NCI-H1694 (cell line): ENCODE measurements around the gene MADCAM1.

Experiments used
- DNase-seq: peaks from one replicate; lab custom pipeline; 2025; lab: John Stamatoyannopoulos, UW

Gene MADCAM1

DNA sequence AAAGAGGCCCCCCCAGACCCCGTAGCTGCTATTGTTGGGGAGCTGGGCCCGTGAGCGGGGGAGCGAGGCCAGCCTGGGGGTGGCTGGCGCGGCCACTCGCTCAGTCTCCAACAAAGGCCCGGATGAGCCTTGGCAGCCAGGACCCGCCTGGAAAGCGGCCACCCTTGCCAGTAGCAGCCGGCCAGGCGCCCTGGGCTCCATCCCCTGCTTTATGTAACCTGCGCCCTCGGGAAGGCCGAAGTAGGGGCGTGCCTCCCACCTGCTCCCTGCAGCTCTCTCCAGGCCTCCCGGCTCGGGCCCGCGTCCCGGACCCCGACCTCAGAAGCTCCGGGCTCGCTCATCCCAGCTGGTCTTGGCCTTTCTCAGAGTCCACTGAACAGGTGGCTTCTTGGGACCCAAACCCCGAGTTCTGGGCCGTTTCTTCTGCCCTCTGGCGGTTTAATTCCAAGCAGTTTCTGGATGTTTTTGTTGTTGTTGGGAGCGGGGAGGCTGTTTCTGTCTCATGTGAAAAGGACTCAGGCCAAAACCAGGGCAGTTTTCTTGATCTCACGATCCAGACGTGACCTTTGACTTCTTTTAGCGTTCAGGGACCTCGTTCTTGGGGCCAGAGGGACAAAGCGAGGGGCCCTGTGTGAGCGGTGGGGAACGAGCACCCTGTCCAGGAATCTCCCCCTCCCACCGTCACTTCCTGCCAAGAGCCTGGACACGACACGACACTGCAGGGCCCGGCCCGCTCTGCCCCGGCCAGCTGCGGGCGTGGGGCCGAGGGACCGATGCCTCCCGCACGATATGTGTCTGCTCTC, 36.5 kb downstream of the MADCAM1 start:
- no peak for DNase-seq

DNA sequence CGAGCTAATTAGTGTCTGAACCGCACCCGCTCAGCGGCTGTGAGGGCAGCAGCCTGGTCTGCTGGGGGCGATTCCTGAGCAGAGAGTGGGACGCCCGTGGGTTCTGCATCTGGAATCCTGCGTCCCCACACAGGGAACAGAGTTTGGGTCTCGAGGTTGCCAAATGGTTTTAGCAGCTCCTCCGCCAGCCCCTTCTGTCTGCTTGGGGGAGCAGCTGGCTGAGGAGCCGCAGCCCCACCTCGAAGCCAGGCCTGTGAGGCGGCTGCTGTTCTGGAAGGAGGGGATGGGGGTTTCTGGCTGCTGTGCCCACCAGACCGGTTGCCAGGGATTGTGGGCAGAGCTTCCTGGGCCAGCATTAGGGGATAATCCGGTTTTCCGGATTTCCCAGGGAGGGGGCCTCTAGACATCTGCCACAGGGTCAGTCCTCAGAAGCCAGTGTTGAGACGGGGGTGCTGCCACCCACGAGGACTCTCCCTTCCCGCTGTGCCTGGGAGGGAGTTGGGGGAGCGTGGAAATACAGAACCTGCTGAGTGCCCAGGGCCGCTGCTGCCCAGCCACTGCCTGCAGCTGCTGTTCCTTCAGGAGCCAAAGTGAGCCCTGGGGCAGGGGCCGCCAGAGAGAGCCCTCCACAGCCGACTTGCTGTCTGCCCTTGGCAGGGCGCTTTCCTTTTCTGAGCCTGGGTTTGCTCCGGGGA, 37.2 kb downstream of the MADCAM1 start:
- no peak for DNase-seq

DNA sequence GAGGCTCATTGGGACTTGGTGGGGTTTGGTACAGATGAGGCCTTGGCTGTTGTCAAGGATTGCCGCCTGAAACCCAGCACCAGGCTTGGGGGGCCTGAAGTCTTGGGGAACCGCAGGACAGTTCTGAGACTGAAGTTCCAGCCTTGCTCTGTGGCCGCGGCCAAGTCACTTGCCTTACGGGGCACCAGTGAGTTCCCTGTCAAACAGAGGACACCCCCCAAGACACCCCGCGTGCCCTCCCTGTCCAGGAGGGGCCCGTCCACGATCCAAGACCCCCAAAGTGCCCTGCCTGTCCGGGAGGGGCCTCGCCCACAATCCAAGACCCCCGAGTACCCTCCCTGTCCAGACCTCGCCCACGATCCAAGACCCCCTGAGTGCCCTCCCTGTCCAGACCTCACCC, 37.8 kb downstream of the MADCAM1 start:
- DNase-seq, result no peak

DNA sequence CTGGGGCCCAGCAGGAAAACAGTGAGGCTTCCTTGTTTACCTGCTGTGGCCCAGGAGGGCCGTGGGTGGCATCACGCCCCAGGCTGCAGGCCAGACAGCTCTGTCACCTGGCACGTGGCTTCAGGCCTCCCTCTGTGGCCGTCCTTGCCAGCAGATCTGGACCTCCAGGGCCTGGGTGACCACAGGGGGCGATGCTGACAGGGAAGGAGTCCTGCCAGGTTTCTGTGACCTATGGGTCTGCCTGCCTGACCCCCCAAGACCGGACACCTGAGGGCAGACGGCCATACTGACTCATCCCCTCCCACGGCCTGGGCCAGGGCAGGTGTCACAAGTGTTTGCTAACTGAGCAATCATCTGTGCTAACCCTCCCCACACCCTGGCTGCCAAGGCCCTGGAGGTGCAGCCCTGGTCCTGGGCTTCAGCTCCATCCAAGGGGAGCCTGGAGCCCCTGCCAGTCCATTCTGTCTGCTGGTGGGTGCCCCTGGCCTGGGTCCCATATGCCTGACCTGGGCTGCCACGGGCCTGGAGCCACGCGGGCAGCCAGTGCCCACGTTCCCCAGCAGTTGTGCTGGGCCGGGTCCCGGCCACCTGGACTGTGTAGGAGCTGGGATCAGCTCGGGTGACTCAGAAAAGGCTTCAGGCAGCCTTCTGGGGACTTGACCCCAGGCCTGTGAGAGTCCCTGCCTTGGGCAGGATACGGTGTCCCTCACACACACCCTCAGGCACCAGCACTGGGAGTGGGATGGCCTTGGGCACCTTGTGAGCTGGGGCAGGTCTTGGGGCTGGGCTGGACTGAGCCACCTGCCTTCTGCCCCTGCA, 38.9 kb downstream of the MADCAM1 start:
- no peak for DNase-seq

DNA sequence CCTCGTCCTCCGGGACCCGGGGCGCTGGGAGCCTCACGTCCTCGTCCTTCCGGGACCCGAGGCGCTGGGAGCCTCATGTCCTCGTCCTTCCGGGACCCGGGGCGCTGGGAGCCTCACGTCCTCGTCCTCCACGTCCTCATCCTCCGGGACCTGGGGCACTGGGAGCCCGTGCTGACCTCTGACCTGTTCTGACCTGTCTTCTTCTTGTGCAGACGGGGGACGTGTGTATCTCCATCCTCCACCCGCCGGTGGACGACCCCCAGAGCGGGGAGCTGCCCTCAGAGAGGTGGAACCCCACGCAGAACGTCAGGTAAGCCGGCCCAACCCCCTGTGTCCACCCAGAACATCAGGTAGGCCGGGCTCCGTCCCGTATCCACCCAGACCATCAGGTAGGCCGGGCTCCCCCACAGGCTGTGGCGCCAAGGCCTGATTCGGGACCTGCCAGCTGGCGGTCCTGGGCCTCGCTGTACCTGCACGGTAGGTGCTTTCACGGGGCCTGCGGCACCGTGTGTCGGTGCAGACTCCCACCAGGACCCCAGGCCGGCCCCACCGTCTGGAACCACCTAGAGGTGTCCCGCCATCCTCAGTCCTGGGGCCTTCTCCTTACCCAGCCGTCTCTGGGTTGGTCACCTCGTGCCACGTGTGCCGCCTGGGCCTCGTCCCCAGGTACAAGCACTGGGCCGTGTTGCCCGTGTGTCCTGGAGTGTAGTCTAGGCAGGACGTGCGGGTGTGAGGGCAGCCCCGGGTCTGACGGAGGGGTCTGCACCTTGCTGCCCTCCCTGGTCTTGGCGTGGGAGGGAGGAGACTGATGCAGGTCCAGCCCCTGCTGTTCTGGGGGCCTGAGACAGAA, 40.0 kb downstream of the MADCAM1 start:
- DNase-seq, result no peak

DNA sequence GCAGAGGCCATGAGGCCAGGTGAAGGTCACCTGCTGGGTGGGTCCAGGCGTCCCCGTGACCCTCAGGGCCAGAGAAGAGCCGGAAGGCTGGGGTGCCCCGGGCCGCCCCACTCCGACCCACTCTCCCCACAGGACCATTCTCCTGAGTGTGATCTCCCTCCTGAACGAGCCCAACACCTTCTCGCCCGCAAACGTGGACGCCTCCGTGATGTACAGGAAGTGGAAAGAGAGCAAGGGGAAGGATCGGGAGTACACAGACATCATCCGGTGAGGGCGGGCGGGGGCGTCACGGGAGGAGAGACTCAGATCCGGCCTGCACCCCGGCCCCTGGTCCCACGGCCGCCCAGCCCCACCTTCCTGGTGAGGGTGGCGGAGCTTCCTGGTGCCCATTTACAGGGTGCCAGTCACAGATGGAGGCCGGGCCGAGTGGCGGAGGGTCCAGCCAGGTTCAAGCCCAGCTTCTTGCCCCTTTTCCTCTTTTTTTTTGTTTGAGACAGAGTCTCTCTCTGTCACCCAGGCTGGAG, 40.7 kb downstream of the MADCAM1 start:
- DNase-seq, result no peak

DNA sequence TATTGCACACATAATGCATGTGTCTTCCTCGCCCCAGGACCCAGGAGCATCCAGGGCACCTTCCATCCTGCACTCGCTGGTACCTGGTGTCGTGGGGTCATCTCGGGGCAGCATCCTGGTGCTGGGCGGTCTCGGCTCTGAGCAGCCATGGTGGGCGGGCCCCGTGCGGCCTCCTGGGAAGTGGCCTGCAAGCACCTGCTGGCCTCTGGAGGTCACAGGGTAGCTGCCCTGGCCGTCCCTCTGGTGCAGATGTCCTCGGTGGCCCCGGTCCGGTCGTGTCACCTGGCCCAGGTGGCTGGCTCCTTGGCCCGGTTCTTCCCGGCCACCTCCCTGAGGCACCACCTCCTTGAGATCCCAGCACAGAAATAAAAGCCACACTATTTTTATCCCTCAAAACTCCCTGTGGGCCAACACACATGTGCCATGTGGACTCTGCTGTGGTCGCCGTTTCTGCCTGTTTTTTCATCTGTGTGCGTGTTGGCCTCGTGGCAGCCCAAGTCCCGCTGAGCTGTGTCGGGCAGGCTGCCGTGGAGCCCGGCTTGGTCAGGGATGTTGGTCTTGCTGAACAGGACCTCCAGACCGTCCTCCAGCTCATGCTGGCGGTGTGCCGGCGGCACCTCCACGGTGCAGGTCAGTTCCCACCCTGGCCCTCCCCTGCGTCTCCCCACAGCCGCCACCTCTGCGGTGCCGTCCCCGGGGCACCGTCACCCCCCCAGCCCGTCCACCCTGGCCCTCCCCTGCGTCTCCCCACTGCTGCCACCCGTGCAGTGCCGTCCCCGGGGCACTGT, 42.5 kb downstream of the MADCAM1 start:
- no peak for DNase-seq

DNA sequence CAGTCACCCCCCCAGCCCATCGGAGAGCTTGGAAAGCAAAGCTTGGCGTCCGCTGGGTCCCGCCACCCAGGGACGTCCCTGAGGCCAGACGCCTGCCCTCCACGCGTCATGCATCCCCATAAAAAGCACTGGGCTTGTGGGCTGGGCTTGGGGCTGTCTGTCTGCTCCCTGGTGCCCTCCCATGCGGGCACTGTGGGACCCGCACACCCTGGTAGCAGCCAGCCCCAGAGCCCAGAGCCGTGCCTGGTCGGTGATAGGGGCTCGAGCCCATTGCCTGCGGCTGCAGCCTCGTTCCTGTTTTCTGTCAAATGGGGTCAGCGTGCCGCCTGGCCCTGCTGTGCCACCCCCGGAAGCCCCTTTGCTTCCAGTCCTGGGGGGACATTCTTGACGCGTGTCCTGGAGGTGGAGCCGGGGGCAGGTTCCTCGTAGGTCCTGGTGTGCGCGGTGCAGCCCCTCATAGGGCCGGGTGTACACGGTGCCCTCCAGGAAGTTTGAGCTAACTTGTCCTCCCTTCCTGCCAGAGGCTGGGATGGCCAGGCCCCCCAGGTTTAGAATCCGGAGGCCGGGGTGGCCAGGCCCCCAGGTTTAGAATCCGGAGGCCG, 43.2 kb downstream of the MADCAM1 start:
- DNase-seq, result no peak

DNA sequence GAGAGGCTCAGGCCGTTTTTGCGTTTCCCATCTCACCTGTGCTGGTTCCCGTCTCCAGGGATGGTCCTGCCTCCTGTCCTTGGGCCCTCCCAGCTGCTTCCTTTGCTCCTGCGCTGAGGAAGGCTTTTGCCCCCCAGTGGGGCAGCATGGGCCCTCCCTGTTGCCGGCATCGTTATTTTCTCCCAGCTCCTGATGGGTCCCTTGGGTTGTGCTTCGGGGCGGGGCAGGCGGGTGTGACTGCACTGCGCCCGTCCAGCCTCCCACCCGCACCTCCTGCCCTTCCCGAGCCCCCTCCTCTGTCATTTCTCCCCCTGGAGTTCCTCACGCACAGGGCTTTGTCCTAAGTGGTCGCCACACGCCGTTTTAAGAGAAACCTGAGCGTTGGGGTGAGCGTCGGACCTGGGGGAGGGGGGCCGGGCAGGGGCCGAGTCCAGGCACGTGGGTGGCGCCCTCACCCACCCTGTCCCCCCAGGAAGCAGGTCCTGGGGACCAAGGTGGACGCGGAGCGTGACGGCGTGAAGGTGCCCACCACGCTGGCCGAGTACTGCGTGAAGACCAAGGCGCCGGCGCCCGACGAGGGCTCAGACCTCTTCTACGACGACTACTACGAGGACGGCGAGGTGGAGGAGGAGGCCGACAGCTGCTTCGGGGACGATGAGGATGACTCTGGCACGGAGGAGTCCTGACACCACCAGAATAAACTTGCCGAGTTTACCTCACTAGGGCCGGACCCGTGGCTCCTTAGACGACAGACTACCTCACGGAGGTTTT, 44.8 kb downstream of the MADCAM1 start:
- DNase-seq, result no peak

DNA sequence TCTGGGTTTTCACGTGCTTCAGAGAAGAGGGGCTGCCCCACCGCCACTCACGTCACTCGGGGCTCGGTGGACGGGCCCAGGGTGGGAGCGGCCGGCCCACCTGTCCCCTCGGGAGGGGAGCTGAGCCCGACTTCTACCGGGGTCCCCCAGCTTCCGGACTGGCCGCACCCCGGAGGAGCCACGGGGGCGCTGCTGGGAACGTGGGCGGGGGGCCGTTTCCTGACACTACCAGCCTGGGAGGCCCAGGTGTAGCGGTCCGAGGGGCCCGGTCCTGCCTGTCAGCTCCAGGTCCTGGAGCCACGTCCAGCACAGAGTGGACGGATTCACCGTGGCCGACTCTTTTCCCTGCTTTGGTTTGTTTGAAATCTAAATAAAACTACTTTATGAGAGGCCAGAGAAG, 45.4 kb downstream of the MADCAM1 start:
- no peak for DNase-seq

DNA sequence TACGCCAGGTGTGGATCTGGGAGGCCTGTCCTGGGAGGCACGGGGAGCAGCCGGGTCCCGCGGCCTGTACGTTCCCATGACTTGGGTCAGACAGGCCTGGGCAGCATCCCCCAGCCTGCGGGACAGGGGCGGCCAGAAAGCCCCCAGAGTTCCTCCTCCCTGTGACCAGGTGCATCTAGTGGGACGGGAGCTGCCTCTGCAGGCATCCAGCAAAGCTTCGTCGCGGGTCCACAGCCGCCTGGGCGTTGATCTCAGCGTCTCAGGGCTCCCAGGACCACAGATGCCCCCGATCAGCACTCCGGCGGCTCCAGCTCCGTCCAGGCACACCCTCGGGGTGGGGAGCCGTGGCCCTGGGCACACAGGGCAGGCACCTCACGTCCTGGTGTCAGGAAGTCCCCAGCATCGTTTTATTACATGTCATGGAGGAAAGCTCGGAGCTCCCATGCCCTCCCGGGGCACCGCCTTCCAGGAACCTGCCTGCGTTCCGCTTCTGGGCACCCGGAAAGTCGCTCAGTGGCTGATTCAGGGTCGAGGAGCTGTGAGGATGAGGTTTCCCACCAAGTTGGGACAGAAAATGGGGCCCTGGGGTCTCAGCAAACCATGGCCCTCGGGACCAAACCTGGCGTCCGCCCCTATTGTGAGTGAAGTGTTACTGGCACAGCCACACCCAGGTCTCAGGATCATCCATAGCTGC, 46.0 kb downstream of the MADCAM1 start:
- DNase-seq, result no peak

DNA sequence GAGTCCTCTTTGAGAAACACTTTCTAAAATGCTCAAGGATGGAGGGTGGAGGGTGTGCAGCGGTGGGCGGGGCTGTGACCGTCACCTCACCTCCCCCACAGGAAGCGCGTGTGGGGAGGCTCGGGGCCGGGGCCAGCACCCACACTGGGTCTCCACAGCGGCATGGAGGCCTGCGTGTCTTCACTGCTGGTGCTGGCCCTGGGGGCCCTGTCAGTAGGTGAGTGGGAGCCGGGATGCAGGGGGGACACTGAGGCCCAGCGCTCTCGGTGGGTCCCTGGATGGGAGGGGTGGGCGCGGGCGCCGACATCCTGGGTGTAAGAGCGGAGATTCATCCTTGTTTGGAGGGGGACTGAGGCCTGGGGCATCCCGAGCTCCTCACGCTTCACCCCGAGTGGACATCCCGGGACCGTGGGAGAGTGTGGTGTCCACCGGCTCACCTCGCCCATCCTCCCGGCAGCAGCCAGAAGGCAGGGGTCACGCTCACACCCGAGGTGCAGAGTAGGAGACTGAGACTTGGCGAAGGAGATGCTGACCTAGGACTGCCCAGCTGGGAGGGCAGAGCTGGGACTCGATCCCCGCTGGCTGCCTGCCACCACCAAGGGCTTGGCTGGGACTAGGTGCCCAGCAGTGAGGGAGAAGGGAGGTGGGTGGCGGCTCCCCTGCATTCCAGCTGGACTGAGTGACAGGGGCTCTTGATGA, 47.8 kb downstream of the MADCAM1 start, which contains the start of gene GZMM:
Gene GZMM (plus strand): TSS at position 144 of the 699 bp plus-strand sequence. CDS start 19 bp downstream, at position 163.
- no peak for DNase-seq

DNA sequence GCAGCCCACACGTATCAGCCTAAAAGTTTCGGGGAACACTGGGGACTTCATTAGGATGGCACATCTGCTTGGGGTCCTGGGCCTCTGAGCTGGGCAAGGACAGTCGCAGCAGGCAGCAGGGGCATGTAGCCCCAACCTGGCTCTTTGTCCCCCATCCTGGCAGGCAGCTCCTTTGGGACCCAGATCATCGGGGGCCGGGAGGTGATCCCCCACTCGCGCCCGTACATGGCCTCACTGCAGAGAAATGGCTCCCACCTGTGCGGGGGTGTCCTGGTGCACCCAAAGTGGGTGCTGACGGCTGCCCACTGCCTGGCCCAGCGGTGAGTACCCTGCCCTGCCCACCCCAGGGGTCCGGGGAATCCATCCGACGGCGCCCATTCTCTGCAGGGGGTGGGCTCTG, 50.8 kb downstream of the MADCAM1 start:
- no peak for DNase-seq

DNA sequence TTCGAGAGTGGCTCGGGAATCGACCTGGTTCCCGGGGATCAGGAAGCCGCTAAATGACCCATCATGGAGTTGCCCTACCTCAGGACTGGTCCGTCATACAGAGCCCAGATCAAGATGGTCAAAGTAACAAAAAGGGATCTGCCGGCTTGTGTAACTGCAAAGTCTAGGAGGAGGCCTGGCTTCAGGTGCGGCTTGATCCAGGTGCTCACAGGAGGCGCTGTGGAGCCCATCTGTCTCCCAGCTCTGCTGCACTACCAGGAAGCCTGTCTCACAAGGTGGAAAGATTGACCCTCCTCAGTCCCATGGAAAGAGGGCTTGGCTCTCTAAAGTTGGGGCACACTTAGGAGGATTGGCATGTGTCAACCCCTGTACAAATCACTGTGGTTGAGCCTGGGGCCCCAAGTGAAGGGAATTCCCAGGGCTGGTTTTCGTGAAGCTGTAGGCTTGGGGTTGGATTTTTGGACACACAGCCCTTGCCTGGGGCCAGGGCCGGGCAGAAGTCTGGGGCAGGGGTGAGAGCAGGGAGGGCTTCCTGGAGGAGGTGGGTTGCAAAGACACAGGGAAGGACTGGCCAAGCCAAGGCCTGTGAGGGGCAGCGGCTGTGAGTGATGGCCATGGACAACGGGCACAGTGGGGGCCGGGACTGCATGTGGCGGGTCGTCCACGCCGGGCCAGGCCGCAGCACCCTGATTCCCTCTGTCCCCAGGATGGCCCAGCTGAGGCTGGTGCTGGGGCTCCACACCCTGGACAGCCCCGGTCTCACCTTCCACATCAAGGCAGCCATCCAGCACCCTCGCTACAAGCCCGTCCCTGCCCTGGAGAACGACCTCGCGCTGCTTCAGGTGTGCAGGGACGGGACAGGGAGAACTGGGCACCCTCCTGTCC, 51.8 kb downstream of the MADCAM1 start:
- DNase-seq, result no peak

DNA sequence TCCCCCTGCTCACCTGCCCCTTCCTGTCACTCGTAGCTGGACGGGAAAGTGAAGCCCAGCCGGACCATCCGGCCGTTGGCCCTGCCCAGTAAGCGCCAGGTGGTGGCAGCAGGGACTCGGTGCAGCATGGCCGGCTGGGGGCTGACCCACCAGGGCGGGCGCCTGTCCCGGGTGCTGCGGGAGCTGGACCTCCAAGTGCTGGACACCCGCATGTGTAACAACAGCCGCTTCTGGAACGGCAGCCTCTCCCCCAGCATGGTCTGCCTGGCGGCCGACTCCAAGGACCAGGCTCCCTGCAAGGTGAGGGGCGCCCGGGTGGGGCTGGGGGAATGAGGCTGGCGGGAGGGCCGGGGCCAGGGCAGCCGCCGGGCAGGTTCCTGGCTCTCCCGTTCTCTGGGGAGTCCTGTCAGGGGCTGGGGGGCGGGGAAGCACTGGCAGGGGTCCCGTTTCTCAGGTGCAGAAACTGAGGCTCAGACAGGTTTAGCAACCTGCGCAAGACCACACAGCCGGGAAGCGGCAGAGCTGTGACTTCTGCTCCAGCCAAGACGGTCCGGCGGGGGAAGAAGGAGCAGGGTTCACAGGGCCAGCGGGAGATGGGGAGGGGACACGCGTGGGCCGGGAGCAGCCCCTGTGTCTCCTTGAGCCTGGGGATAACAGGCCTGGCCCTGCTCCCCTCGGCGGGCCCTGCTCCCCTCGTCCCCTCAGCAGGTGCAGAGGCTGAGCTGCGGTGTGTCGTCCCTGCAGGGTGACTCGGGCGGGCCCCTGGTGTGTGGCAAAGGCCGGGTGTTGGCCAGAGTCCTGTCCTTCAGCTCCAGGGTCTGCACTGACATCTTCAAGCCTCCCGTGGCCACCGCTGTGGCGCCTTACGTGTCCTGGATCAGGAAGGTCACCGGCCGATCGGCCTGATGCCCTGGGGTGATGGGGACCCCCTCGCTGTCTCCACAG, 52.9 kb downstream of the MADCAM1 start:
- no peak for DNase-seq

DNA sequence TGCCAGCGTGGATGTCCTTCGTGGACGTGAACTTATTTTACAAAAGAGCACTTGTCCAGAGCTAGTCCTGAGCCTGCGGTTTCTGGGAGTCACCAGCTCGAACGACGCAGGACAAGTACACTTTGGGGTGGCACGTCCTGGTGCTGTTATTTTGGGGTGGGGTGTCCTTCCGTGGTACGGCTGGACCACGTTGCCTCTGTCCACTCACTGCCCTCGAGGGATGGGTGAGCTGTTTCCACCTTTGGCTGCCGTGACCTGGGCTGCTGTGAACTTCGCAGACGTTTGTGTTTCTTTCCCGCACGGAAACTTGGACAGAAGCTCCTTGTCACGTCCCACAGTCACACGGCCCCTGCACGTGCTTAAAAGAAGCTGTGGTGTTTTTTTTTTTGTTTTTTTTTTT, 58.5 kb downstream of the MADCAM1 start:
- no peak for DNase-seq
